Karpas-422 (cell line): ENCODE data around the gene PRKG2. TPM values are rescaled to one million over a fixed set of nuclear protein-coding genes. Genes with fewer than 3 reads are reported as not detected.
"Not testable (repeated sequence)": the region's sequence is repeated elsewhere in the genome, so short reads cannot be mapped to it uniquely, and the experiment has no call there.

Experiments
- DNase-seq: peaks from one replicate; pipeline ENCODE4 v3.0.0-alpha.2; 2015
- H2AFZ ChIP-seq: fragments of 200-600 bp; sonication (generic); 2 replicates; pipeline ENCODE4 v1.6.1; 2014; ENCODE audit warnings: antibody characterized with exemption, low read length, mixed read lengths
- H3K27ac ChIP-seq: fragments of 200-600 bp; sonication (generic); 2 replicates; pipeline ENCODE4 v1.5.1; 2014; ENCODE audit warnings: mild to moderate bottlenecking, low read length, moderate library complexity
- H3K27me3 ChIP-seq: fragments of 200-600 bp; sonication (generic); 2 replicates; pipeline ENCODE4 v1.6.1; 2014; ENCODE audit warnings: low read length, mixed read lengths
- H3K36me3 ChIP-seq: fragments of 200-600 bp; sonication (generic); 2 replicates; pipeline ENCODE4 v1.6.1; 2014; ENCODE audit warnings: low read length, mixed read lengths; ENCODE audit not compliant: insufficient read depth
- H3K4me1 ChIP-seq: fragments of 200-600 bp; sonication (generic); 2 replicates; pipeline ENCODE4 v1.6.1; 2014; ENCODE audit warnings: mild to moderate bottlenecking, low read length, mixed read lengths
- H3K4me2 ChIP-seq: fragments of 200-600 bp; sonication (generic); 2 replicates; pipeline ENCODE4 v1.6.1; 2014; ENCODE audit warnings: low read length, low read depth, mild to moderate bottlenecking; ENCODE audit not compliant: poor library complexity, severe bottlenecking
- H3K4me3 ChIP-seq: fragments of 200-600 bp; sonication (generic); 2 replicates; pipeline ENCODE4 v1.5.1; 2014; ENCODE audit warnings: mild to moderate bottlenecking, antibody characterized with exemption, low read length, mixed read lengths
- H3K79me2 ChIP-seq: fragments of 200-600 bp; sonication (generic); 2 replicates; pipeline ENCODE4 v1.6.1; 2014; ENCODE audit warnings: mild to moderate bottlenecking, low read length, mixed read lengths
- H3K9ac ChIP-seq: fragments of 200-600 bp; sonication (generic); 2 replicates; pipeline ENCODE4 v1.6.0; 2014; ENCODE audit warnings: low read length
- H3K9me2 ChIP-seq: fragments of 200-600 bp; sonication (generic), shearing (Covaris generic); replicated peaks from 2 replicates; pipeline ENCODE4 v1.6.0; 2014; ENCODE audit warnings: mild to moderate bottlenecking, low read length, moderate library complexity; ENCODE audit not compliant: insufficient read depth
- H3K9me3 ChIP-seq: fragments of 300-700, 200-600 bp; sonication (generic); 2 replicates; pipeline ENCODE4 v1.6.1; 2014; ENCODE audit warnings: low read length, mixed read lengths
- H4K20me1 ChIP-seq: fragments of 200-600 bp; sonication (generic); 2 replicates; pipeline ENCODE4 v1.6.1; 2014; ENCODE audit warnings: mild to moderate bottlenecking, antibody characterized with exemption, low read length, low read depth; ENCODE audit not compliant: insufficient read depth
- total RNA-seq: library from RNA; depleted of rRNA; stranded (reverse); fragments of >200 nt; shearing (Covaris generic); gene quantifications from 2 replicates; pipeline ENCODE4 v1.2.3, GENCODE V29; 2014; ENCODE audit warnings: low replicate concordance

Gene PRKG2
- total RNA-seq, 1 experiment from 2014 or later, result not detected

DNA sequence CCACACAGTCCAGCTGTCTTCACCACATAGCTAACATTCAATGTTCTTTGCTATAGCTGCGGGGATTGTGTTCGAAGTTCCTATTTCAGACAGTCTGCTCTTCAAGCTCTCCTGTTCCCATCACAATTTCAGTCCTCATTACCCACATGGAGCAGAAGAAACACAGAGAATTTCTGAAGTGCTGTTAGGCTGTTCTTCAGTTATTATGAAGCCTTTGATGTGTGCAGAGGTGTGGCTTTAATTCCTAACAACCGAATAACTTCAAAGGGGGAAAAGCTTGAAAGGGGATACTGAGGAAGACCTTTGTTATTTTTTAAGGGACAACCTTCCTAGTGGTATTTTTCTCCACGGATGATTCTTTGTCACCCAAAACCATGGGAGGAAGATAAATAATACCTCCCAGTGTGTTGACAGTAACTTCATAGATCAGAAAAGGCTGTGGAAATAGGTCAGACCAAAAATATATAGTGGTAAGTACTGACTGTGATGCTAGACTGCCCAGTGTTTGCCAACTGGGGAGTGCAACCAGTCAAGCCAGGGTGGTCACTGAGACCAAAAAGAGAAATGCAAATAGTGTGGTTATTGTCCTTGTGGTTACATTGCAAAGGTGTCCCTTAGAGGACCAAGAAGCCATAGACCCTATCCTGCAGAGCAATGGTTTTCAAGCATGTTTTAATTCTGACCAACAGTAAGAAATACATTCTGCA lies 52.1 kb downstream of the PRKG2 start:
- Histone ChIP-seq H3K27me3 (no peaks in the 10 kb centered on the region), H2AFZ (no peak overlapping the region), H3K4me1 (no peaks in the 10 kb centered on the region), H3K9me2 (no peaks in the 10 kb centered on the region), H3K4me2 (no peak overlapping the region), H4K20me1 (no peaks in the 10 kb centered on the region), H3K36me3 (no peaks in the 10 kb centered on the region), H3K27ac (no peak overlapping the region), H3K9me3 (no peaks in the 10 kb centered on the region), H3K4me3 (no peak overlapping the region), H3K9ac (no peak overlapping the region), H3K79me2 (no peaks in the 10 kb centered on the region)
- no peak for DNase-seq

DNA sequence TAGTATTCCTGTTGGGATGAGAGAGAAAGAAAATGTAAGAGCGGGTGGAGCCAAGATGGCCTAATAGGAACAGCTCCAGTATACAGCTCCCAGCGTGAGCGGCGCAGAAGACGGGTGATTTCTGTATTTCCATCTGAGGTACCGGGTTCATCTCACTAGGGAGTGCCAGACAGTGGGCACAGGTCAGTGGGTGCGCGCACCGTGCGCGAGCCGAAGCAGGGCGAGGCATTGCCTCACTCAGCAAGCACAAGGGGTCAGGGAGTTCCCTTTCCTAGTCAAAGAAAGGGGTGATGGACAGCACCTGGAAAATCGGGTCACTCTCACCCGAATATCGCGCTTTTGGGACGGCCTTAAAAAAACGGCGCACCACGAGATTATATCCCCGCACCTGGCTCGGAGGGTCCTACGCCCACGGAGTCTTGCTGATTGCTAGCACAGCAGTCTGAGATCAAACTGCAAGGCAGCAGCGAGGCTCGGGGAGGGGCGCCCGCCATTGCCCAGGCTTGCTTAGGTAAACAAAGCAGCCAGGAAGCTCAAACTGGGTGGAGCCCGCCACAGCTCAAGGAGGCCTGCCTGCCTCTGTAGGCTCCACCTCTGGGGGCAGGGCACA lies 61.2 kb downstream of the PRKG2 start:
- not testable (repeated sequence) for H2AFZ ChIP-seq, H3K79me2 ChIP-seq, H3K27me3 ChIP-seq, H3K9ac ChIP-seq, H4K20me1 ChIP-seq, H3K4me1 ChIP-seq, DNase-seq, H3K27ac ChIP-seq, H3K36me3 ChIP-seq, H3K4me2 ChIP-seq, H3K4me3 ChIP-seq, H3K9me3 ChIP-seq, H3K9me2 ChIP-seq

DNA sequence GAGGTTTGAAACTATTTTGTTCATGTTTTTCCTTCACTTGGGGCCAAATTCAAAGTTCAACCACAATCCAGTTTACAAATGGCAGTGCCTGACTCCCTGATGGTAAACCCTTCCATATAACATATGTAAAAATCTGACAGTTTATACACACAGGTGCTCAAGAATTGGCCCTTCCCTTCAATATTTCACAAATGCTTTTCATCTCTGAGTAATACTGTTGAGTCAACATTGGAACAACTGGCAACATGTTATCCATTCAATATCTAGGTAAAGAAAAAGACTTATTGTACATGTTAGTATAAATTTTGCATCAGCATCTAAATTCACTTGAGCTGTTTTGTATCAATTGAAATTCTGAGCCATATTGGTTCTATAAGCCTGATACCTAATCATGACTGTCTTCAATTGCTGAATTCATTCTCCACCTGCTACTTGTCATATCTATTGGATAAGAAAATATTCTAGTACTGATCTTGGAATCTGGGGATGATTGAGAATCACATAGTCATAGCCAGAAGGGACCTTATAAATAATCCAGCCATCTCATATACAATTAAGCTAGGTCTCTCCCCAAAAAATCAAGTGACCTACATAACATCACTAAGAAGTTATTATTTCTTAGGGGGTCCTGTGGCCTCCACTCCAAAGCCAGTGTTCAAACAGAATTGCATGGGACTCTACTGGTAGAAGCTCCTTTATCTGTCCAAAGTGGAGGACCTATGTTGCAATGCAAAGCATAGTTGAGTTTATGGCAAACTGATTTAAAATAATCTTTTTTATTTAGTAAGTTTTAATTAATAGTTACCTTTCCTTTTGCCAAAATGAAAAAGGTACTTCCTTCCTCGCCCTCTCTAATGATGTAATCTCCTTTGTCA lies 61.9 kb downstream of the PRKG2 start:
- Histone ChIP-seq H3K4me1 (no peaks in the 10 kb centered on the region), H3K9me3 (no peaks in the 10 kb centered on the region), H2AFZ (no peak overlapping the region), H3K4me3 (no peak overlapping the region), H3K27me3 (no peaks in the 10 kb centered on the region), H3K36me3 (no peaks in the 10 kb centered on the region), H4K20me1 (no peaks in the 10 kb centered on the region), H3K9me2 (no peaks in the 10 kb centered on the region), H3K4me2 (no peak overlapping the region), H3K79me2 (no peaks in the 10 kb centered on the region), H3K9ac (no peak overlapping the region), H3K27ac (no peak overlapping the region)
- DNase-seq, result no peak

DNA sequence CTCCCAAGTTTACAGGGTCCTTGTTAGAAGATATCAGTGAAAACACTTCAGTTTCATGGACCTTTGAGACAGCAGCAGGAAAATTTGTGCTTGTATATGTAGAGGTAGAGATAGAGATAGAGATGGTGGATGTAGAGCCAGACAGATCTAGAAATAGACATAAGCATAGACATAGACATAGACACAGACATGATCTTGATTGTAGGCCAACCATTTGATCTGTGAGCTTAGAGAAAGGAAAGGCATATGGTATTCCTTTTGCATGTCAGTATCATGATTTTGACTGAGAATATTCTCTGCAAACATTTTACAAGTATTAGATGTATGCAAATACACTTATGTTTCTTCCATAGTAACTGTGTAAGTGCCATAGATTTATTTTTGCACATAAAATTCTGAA lies 65.0 kb downstream of the PRKG2 start:
- Histone ChIP-seq H3K9me3 (no peaks in the 10 kb centered on the region), H3K4me3 (no peak overlapping the region), H3K27ac (no peak overlapping the region), H3K36me3 (no peaks in the 10 kb centered on the region), H3K4me1 (no peaks in the 10 kb centered on the region), H3K79me2 (no peaks in the 10 kb centered on the region), H3K9ac (no peak overlapping the region), H2AFZ (no peak overlapping the region), H3K4me2 (no peak overlapping the region), H3K9me2 (no peaks in the 10 kb centered on the region), H4K20me1 (no peaks in the 10 kb centered on the region), H3K27me3 (no peaks in the 10 kb centered on the region)
- DNase-seq, result no peak

DNA sequence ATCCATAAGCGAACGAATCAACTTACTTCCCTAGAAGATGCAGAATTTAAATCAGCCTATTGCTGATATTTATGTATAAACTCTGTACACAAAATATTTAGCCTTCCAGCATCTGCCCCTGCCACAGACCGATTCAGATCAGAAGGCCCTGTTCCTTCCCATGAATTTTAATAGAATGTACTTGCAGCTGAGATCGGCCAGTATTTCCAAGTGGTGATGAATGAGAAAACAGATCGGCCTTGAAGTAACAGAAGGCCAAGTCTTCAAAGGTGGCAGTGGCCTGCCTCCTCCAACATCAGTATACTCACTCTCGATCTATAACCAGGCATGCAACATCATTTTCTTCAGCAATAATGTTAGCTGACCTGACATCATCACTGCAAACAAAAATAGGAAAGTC lies 66.4 kb downstream of the PRKG2 start:
- Histone ChIP-seq H3K4me1 (no peaks in the 10 kb centered on the region), H3K4me3 (no peak overlapping the region), H3K79me2 (no peaks in the 10 kb centered on the region), H3K27me3 (no peaks in the 10 kb centered on the region), H3K9ac (no peak overlapping the region), H2AFZ (no peak overlapping the region), H4K20me1 (no peaks in the 10 kb centered on the region), H3K36me3 (no peaks in the 10 kb centered on the region), H3K9me3 (no peaks in the 10 kb centered on the region), H3K9me2 (no peaks in the 10 kb centered on the region), H3K27ac (no peak overlapping the region), H3K4me2 (no peak overlapping the region)
- no peak for DNase-seq

DNA sequence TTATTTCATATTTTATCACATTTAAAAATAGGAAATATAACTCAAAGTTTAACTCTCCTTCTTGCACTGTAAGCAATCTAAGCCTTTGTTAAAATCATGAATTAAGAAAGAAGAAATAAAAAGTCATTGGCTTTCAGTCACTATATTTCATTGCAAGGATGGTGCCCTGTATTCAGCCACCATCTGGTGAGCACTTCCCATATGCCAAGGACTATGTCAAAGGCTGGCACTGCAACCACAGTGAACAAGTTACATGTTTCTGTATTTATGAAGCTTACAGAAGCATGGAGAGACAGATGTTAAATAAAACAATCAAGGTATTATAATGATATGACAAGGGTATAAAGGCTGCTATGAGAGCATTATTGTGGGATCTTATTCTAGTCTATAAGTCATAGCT lies 68.6 kb downstream of the PRKG2 start:
- Histone ChIP-seq H4K20me1 (no peaks in the 10 kb centered on the region), H3K4me1 (no peaks in the 10 kb centered on the region), H3K4me2 (no peak overlapping the region), H3K9ac (no peak overlapping the region), H3K4me3 (no peak overlapping the region), H3K79me2 (no peaks in the 10 kb centered on the region), H3K36me3 (no peaks in the 10 kb centered on the region), H3K9me2 (no peaks in the 10 kb centered on the region), H2AFZ (no peak overlapping the region), H3K9me3 (no peaks in the 10 kb centered on the region), H3K27ac (no peak overlapping the region), H3K27me3 (no peaks in the 10 kb centered on the region)
- no peak for DNase-seq

DNA sequence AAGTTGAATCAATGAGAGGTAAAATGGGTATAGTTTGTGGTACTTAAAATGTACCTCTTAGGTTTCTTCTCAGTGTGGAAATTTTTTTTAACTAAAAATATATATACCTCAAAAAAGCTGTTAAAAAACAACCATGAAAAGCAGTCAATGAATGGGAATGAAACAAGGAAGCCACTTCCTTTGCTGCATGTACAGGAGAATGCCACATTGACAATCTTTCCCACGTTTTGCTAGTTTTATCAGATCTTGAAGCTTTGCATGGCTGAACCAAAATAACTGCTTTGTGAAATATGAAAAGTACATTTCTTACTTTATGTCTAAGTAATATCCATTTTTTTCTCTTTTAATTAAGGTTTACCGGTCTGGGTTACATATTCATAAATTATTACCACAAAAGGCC lies 71.8 kb downstream of the PRKG2 start:
- Histone ChIP-seq H3K27me3 (no peaks in the 10 kb centered on the region), H3K27ac (no peak overlapping the region), H3K36me3 (no peaks in the 10 kb centered on the region), H3K9ac (no peak overlapping the region), H3K79me2 (no peaks in the 10 kb centered on the region), H2AFZ (no peak overlapping the region), H3K4me1 (no peaks in the 10 kb centered on the region), H3K4me2 (no peak overlapping the region), H4K20me1 (no peaks in the 10 kb centered on the region), H3K9me3 (no peaks in the 10 kb centered on the region), H3K9me2 (no peaks in the 10 kb centered on the region), H3K4me3 (no peak overlapping the region)
- no peak for DNase-seq

DNA sequence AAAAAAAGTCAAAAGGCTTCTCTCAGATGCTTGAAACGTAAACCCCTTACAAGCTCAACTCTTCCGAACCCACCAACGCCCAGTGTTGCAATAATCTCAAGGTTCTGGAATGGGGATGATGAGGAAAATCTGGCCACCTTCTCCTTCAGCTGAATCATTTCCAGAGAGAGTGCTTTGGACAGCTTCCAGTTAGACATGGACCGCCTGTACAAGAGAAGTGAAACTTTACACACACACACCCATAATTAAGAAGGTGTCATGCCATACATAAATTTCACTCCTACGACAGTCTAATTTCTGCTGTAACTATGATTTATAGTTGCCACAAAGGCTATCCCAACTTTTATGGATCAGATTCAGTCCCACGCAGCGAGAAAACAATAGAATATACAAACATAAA lies 72.3 kb downstream of the PRKG2 start:
- Histone ChIP-seq H3K9me3 (no peaks in the 10 kb centered on the region), H3K79me2 (no peaks in the 10 kb centered on the region), H3K27me3 (no peaks in the 10 kb centered on the region), H2AFZ (no peak overlapping the region), H4K20me1 (no peaks in the 10 kb centered on the region), H3K9ac (no peak overlapping the region), H3K4me2 (no peak overlapping the region), H3K36me3 (no peaks in the 10 kb centered on the region), H3K4me1 (no peaks in the 10 kb centered on the region), H3K9me2 (no peaks in the 10 kb centered on the region), H3K4me3 (no peak overlapping the region), H3K27ac (no peak overlapping the region)
- no peak for DNase-seq
